Liver (tissue), 9 donors: ENCODE results near the gene ARTN. TPM values are rescaled to one million over a fixed set of nuclear protein-coding genes. Genes with fewer than 3 reads are reported as not detected.

ENCODE experiments used
- DNase-seq: peaks from one replicate; pipeline ENCODE4 v3.0.0-alpha.2; 2017; ENCODE audit warnings: low spot score
- H3K27ac ChIP-seq, 2 donors: one replicate each; pipeline ENCODE4 v1.7.0; 2013; ENCODE audit warnings: inconsistent platforms in 2 of 2, low read length in 2 of 2, control low read depth in 1 of 2, low read depth in 1 of 2, mild to moderate bottlenecking in 1 of 2
- H3K27me3 ChIP-seq, 4 donors: one replicate each; pipeline versions ENCODE4 v1.6.1 to v1.7.0; 2013; ENCODE audit warnings: low read length in 3 of 4, inconsistent platforms in 1 of 4, mild to moderate bottlenecking in 1 of 4, moderate library complexity in 1 of 4; ENCODE audit not compliant: control insufficient read depth in 4 of 4, insufficient read depth in 4 of 4
- H3K36me3 ChIP-seq, 4 donors: one replicate each; pipeline versions ENCODE4 v1.6.1 to v1.7.0; 2013; ENCODE audit warnings: low read length in 3 of 4, mild to moderate bottlenecking in 3 of 4, low read depth in 1 of 4, moderate library complexity in 1 of 4; ENCODE audit not compliant: control insufficient read depth in 4 of 4, insufficient read depth in 3 of 4
- H3K4me1 ChIP-seq, 4 donors: one replicate each; pipeline versions ENCODE4 v1.6.1 to v1.7.0; 2013; ENCODE audit warnings: low read length in 3 of 4, mild to moderate bottlenecking in 3 of 4, moderate library complexity in 1 of 4; ENCODE audit not compliant: control insufficient read depth in 4 of 4, insufficient read depth in 4 of 4
- H3K4me3 ChIP-seq, 3 donors: one replicate each; pipeline versions ENCODE4 v1.6.1 to v1.7.0; 2013; ENCODE audit warnings: low read length in 3 of 3, control low read depth in 1 of 3, low read depth in 1 of 3, mild to moderate bottlenecking in 1 of 3
- H3K9ac ChIP-seq, 2 donors: one replicate each; pipeline ENCODE4 v1.7.0; 2013; ENCODE audit warnings: low read length in 2 of 2, mild to moderate bottlenecking in 2 of 2, moderate library complexity in 2 of 2, control low read depth in 1 of 2, low read depth in 1 of 2
- H3K9me3 ChIP-seq, 4 donors: one replicate each; pipeline versions ENCODE4 v1.6.1 to v1.7.0; 2013; ENCODE audit warnings: low read length in 3 of 4; ENCODE audit not compliant: control insufficient read depth in 4 of 4
- CTCF ChIP-seq: fragments of 150-350 bp; IDR thresholded peaks from 2 replicates; pipeline ENCODE4 v1.5.1; 2017; ENCODE audit warnings: improper control_type of control experiment, low read depth, low read length; ENCODE audit not compliant: missing input control
- EGR1 ChIP-seq, 2 donors: IDR thresholded peaks; 2 replicates each; pipeline ENCODE4 v1.6.1; 2016 to 2018; ENCODE audit warnings: antibody characterized with exemption in 2 of 2, low read depth in 2 of 2
- FOXA1 ChIP-seq: IDR thresholded peaks from 2 replicates; pipeline ENCODE4 v1.6.1; 2016; ENCODE audit warnings: antibody characterized with exemption
- FOXA2 ChIP-seq: IDR thresholded peaks from 2 replicates; pipeline ENCODE4 v1.6.1; 2016; ENCODE audit warnings: antibody characterized with exemption
- GABPA ChIP-seq, 2 donors: IDR thresholded peaks in 1 of 2; conservative IDR thresholded peaks in 1 of 2; 2 replicates each; pipeline ENCODE4 v1.6.1; 2016; ENCODE audit warnings: antibody characterized with exemption in 2 of 2, mild to moderate bottlenecking in 1 of 2, moderate library complexity in 1 of 2
- HNF4A ChIP-seq, 2 donors: conservative IDR thresholded peaks; 2 replicates each; pipeline ENCODE4 v1.6.1; 2016; ENCODE audit warnings: antibody characterized with exemption in 2 of 2, mild to moderate bottlenecking in 2 of 2
- HNF4G ChIP-seq: IDR thresholded peaks from 2 replicates; pipeline ENCODE4 v1.6.1; 2016; ENCODE audit warnings: antibody characterized with exemption
- JUND ChIP-seq, 2 donors: IDR thresholded peaks; 2 replicates each; pipeline ENCODE4 v1.6.1; 2016; ENCODE audit warnings: antibody characterized with exemption in 2 of 2
- NR2F2 ChIP-seq: IDR thresholded peaks from 2 replicates; pipeline ENCODE4 v1.6.1; 2016; ENCODE audit warnings: antibody characterized with exemption
- REST ChIP-seq: IDR thresholded peaks from 2 replicates; pipeline ENCODE4 v1.6.1; 2016; ENCODE audit warnings: antibody characterized with exemption, mild to moderate bottlenecking
- RXRA ChIP-seq, 2 donors: IDR thresholded peaks; 2 replicates each; pipeline ENCODE4 v1.6.1; 2017 to 2018; ENCODE audit warnings: antibody characterized with exemption in 2 of 2, mild to moderate bottlenecking in 1 of 2
- SP1 ChIP-seq: IDR thresholded peaks from 2 replicates; pipeline ENCODE4 v1.6.1; 2018; ENCODE audit warnings: antibody characterized with exemption, mild to moderate bottlenecking
- YY1 ChIP-seq: IDR thresholded peaks from 2 replicates; pipeline ENCODE4 v1.6.1; 2016; ENCODE audit warnings: antibody characterized with exemption, mild to moderate bottlenecking
- ZBTB33 ChIP-seq: IDR thresholded peaks from 2 replicates; pipeline ENCODE4 v1.6.1; 2016; ENCODE audit warnings: antibody characterized with exemption
- WGBS: extraction: QIAGEN DNeasy Blood & Tissue Kit; methylation state at CpG from one replicate; pipeline ENCODE4 v1.1.7; 2013; 5-methylcytosine and 5-hydroxymethylcytosine counted together
- polyA plus RNA-seq, 2 donors: library from polyadenylated mRNA; stranded (reverse) in 1 of 2; unstranded in 1 of 2; fragments of 200-250 nt in 1 of 2; fragments of >200 nt in 1 of 2; fragmentation: Nextera tagmentation in 1 of 2; extraction: Ambion mirVana in 1 of 2; gene quantifications; one replicate each; pipeline versions ENCODE4 v1.2.1 to v1.2.3, GENCODE V29; 2013 to 2015
- total RNA-seq, 2 donors: library from RNA; depleted of rRNA; stranded (reverse); fragments of >200 nt; gene quantifications; one replicate each; pipeline ENCODE4 v1.2.3, GENCODE V29; 2014
- TF ChIP-seq, protein P1 (sequence below): IDR thresholded peaks from 2 replicates; pipeline ENCODE4 v1.6.1; 2016; ENCODE audit warnings: antibody characterized with exemption
- TF ChIP-seq, protein P2 (sequence below): IDR thresholded peaks from 2 replicates; pipeline ENCODE4 v1.6.1; 2016; ENCODE audit warnings: antibody characterized with exemption
- donor health status: healthy.
- donor health status: healthy.
- donor health status: healthy.
- donor health status: healthy.
- donor health status: healthy.

ARTN gene
- total and polyA plus RNA-seq, 4 donors, result 0.05 to 0.08 TPM; not detected in 2

DNA sequence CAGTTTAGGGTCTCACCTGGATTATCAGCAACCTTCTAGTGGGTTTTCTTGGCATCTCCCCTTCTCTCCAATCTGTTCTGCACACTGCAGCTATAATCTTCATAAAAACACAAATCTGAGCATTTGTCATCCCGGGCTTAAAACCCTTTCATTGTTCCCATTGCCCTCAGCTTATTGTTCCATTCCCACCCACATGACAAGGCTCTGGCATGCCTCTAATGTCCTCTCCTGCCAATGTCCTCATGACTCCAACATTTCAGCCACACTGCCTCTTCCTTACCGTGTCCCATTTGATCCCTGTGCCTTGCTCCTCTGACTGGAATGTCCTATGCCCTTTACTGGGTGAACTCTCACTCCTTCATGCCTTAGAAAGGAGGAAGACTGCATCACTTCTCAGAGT is 28.7 kb downstream of the ARTN start:
- no peak for DNase-seq
- Histone ChIP-seq H3K27ac (no peak overlapping the region), H3K9me3 (no peaks in the 10 kb centered on the region), H3K4me1 (no peaks in the 10 kb centered on the region), H3K27me3 (no peaks in the 10 kb centered on the region), H3K9ac (no peak overlapping the region), H3K36me3 (peaks cover 6 to 75% (median 20%) of the 10 kb centered on the region in 4 donors), H3K4me3 (no peak overlapping the region)
- TF ChIP-seq HNF4A (conservative IDR thresholded peaks at IDR 0.05), result no peak
- TF ChIP-seq, protein P1, sequence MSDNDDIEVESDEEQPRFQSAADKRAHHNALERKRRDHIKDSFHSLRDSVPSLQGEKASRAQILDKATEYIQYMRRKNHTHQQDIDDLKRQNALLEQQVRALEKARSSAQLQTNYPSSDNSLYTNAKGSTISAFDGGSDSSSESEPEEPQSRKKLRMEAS, result no peak
- TF ChIP-seq NR2F2, result no peak
- TF ChIP-seq FOXA2, result no peak
- TF ChIP-seq, protein P2, sequence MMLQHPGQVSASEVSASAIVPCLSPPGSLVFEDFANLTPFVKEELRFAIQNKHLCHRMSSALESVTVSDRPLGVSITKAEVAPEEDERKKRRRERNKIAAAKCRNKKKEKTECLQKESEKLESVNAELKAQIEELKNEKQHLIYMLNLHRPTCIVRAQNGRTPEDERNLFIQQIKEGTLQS, result no peak
- TF ChIP-seq SP1, result no peak
- no peak for TF ChIP-seq HNF4G
- TF ChIP-seq JUND (IDR thresholded peaks at IDR 0.05), result no peak
- TF ChIP-seq FOXA1, result no peak
- no peak for TF ChIP-seq YY1
- WGBS, result 98% methylated on average over 2 of the region's 2 CpGs

DNA sequence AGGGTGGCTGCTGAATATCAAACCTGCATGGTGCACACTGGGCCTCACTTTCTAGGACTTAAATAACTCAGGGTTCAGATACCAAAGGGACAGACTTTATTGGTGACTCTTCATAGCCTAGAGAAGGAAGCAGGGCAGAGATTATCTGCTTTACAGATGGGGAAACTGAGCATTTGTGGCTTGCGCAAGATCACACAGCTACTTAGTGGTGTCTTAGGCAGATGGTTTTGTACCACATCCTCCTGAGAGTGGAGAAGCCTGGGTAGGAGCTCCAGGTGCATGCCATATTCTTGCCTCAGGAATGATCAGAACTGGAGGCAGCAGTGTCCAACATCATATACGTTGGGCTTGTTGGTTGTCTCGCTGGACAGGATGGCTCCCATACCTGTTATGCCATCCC is 29.4 kb downstream of the ARTN start:
- H3K4me1 ChIP-seq, result no peaks in the 10 kb centered on the region
- H3K36me3 ChIP-seq, result peaks cover 6 to 69% (median 19%) of the 10 kb centered on the region in 4 donors

DNA sequence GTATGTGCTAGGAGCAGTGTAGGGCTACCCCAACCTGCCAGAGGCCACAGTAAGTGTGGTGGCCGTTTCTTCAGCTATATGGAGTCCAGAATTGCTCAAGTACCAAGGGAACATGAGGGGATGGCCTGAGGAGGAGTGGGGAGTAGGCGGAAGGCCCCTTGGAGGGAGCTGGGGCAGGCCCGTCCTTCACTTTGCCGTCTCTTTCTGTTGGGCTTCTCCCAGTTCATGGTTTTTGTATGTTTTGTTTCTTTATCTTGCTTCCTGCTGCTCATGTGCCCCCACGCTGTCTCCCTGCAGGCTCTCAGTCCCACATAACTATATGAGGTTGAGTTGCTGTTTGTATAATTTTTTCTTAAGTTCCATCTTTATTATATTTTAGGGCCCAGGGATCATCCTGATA is 30.3 kb downstream of the ARTN start:
- 91% methylated on average over 5 of the region's 5 CpGs for WGBS
- TF ChIP-seq JUND (IDR thresholded peaks at IDR 0.05), result no peak
- Histone ChIP-seq H3K4me1 (no peaks in the 10 kb centered on the region), H3K4me3 (no peak overlapping the region), H3K27ac (no peak overlapping the region), H3K27me3 (no peaks in the 10 kb centered on the region), H3K9me3 (no peaks in the 10 kb centered on the region), H3K36me3 (peaks cover 4 to 61% (median 16%) of the 10 kb centered on the region in 4 donors), H3K9ac (no peak overlapping the region)
- DNase-seq, result no peak

More for the DNA sequence above, 29.4 kb downstream of the ARTN start:
- 98% methylated on average over 3 of the region's 3 CpGs for WGBS
- H3K9me3 ChIP-seq, result no peaks in the 10 kb centered on the region
- no peaks in the 10 kb centered on the region for H3K27me3 ChIP-seq
- H3K27ac ChIP-seq, result no peak overlapping the region
- DNase-seq, result no peak
- no peak overlapping the region for H3K9ac ChIP-seq
- TF ChIP-seq EGR1 (IDR thresholded peaks at IDR 0.05; ENCODE audit: low read depth in 2 of 2), result no peak
- TF ChIP-seq HNF4G, result no peak
- no peak for TF ChIP-seq JUND (IDR thresholded peaks at IDR 0.05)
- no peak for TF ChIP-seq CTCF
- TF ChIP-seq HNF4A (conservative IDR thresholded peaks at IDR 0.05), result no peak
- H3K4me3 ChIP-seq, result no peak overlapping the region

- DNase-seq, result no peak
- peaks cover under 1 to 8% (median 3%) of the 10 kb centered on the region in 4 donors for H3K4me1 ChIP-seq
- H3K27me3 ChIP-seq, result no peaks in the 10 kb centered on the region
- H3K9me3 ChIP-seq, result no peaks in the 10 kb centered on the region
- peaks cover 4 to 48% (median 10%) of the 10 kb centered on the region in 4 donors for H3K36me3 ChIP-seq
- WGBS, result 68% methylated on average over 3 of the region's 3 CpGs
- H3K4me3 ChIP-seq, result no peak overlapping the region
- H3K9ac ChIP-seq, result no peak overlapping the region
- no peak overlapping the region for H3K27ac ChIP-seq
- TF ChIP-seq FOXA2, result no peak
- no peak for TF ChIP-seq HNF4A (conservative IDR thresholded peaks at IDR 0.05)
- TF ChIP-seq NR2F2, result no peak
- TF ChIP-seq REST, result no peak
- TF ChIP-seq FOXA1, result no peak
- TF ChIP-seq, protein P1, result no peak
- no peak for TF ChIP-seq SP1
- no peak for TF ChIP-seq ZBTB33
- no peak for TF ChIP-seq JUND (IDR thresholded peaks at IDR 0.05)
- no peak for TF ChIP-seq RXRA (IDR thresholded peaks at IDR 0.05)
- TF ChIP-seq GABPA (IDR thresholded peaks at IDR 0.05 in 1 of 2, conservative IDR thresholded peaks at IDR 0.05 in 1 of 2), result no peak
Measured at GRCh38 chr1:43965316-43965715, 31.7 kb downstream of the ARTN start.
